Amniotic stem cell (primary cell): Measurements from ENCODE around the gene COX10.
"Not testable (repeated sequence)": the region's sequence is repeated elsewhere in the genome, so short reads cannot be mapped to it uniquely, and the experiment has no call there.

Experiments used
- DNase-seq: peaks from one replicate; lab custom pipeline; 2025; lab: John Stamatoyannopoulos, UW

COX10 gene

DNA sequence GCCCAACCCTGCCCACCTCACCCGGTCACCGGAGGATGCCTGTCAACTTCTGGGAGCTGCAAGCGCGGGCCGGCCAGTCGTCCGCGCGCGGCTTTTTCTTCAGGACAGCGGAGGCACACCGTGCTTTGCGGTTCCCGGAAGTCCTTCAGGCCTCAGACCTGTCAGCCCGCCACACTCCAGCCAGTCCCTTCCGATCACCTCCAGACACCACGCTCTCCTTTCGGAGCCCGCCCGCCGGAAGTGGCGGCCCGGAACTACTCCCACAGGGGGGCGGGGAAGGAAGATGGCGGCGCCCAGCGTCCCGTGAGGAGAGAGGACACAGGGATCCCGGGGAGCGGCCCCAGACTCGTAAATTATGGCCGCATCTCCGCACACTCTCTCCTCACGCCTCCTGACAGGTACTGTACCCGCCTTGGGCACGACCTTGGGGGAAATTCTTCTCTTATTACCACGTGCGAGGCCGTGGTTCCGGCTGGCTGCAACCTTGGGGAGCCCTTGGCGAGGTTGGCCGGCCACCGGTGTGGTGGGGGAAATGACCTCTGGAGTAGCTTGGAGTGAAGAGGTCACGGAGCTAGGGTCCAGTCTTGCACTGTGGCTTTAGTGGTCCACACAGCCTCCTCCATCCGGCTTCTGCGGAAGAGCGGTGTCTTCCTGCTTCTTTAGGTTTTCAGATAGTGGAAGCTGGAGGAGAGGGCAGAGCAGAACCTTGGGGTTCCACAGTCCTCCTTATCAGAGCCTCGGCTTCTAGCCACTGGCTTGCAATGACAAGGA is at the start of gene COX10:
Gene COX10, plus strand, starts transcription at position 254 of the 771 bp plus-strand sequence. Its CDS starts 102 bp downstream, at position 356.
- peak; percentile 64 for DNase-seq

GRCh38 chr17:14021651-14022294 is 47.5 kb upstream of the COX10 start:
- not testable (repeated sequence) for DNase-seq

DNA sequence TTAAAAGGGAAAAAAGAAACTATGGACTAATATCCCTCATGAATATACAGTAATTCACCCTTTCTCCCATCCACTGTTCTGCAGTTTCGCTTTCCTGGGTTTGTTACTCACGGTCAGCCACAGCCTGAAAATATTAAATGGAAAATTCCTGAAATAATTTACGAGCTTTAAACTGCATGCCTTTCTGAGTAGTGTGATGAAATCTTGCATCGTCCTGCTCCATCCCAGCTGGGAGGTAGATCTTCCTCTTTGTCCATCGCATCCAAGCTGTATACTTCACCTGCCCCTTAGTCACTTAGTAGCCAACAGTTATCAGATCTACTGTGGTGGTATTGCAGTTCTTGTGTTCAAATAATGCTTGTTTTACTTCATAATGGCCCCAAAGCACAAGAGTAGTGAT is 39.5 kb upstream of the COX10 start:
- DNase-seq, result not testable (repeated sequence)

DNA sequence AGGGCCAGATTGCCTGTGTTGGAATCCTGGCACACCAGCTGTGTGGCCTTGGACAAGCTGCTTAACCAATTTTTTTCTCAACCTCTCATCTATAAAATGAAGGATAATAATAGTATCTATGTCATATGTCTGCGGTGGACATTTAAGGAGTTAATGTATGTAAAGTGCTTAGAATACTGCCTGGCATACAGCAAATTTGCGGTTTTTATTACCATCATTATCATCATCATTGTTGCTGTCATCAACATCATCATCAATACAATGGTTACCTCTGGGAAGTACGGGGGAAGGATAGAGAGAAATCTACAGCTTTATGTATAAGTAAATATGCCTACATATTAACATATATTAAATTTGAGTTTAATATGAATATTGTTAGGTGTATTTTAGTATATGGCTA is 37.1 kb upstream of the COX10 start:
- DNase-seq, result no peak

DNA sequence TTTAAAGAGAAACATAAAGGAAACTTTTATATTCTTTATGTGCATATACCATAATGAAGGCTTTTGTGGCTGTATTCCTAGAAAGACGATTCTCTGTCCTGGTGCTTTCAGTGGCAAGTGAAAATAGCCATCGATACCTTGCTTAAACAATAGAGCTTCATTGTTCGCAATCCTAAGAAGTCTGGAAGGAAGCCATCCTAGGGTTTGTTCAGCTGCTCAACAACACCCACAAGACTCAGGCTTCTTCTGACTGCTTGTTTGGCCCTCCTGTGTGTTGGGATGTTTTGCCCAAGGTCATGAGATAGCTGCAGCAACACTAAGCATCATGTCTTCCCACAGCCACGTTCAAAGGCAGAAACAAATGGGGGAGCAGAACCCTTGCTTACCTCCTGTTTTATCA is 36.1 kb upstream of the COX10 start:
- no peak for DNase-seq

GRCh38 chr17:14037453-14037852 is 31.9 kb upstream of the COX10 start:
- DNase-seq, result no peak

DNA sequence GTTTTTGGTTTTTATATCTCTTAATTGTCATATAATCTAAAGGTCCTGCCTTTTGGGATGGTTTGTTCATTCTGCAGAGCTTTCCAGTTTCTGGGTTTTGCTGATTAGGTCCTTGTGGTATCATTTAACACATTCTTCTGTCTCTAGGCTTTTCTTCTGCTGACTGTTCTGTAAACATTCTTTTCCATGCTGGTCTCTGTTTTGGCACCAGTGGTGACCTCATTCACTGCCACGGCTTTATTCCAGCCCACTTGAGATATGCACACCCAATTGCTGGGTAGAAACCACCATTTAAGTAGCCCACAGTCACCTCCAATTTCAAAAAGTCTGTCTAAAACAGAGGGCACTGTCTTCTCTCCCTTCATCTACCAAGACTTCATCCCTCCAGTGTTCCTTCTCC is 31.1 kb upstream of the COX10 start:
- peak; percentile 5 for DNase-seq

GRCh38 chr17:14042411-14042810 is 26.9 kb upstream of the COX10 start:
- DNase-seq, result no peak

- no peak for DNase-seq
Measured at GRCh38 chr17:14044702-14045101, 24.6 kb upstream of the COX10 start.

GRCh38 chr17:14046978-14047377 is 22.3 kb upstream of the COX10 start:
- no peak for DNase-seq

- DNase-seq, result no peak
Measured at GRCh38 chr17:14047591-14047990, 21.7 kb upstream of the COX10 start.

DNA sequence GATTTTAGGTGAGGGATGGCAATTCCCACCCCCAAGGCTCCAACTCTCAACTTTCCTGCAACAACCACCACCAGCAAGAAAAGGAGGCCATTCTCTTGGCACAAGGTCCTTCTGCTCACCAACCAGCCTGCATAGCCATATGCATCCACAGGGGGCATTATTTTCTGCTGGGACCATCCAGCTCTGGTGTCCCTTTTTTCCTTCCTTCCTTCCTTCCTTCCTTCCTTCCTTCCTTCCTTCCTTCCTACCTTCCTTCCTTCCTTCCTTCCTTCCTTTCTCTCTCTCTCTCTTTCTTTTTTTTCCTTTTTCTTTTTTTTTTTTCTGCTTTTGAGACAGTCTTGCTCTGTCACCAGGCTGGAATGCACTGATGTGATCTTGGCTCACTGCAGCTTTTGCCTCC is 21.1 kb upstream of the COX10 start:
- DNase-seq, result no peak

GRCh38 chr17:14050616-14051015 is 18.7 kb upstream of the COX10 start:
- DNase-seq, result no peak

- no peak for DNase-seq
Measured at GRCh38 chr17:14051692-14052091, 17.6 kb upstream of the COX10 start.

GRCh38 chr17:14052886-14053615 is 16.3 kb upstream of the COX10 start:
- no peak for DNase-seq

DNA sequence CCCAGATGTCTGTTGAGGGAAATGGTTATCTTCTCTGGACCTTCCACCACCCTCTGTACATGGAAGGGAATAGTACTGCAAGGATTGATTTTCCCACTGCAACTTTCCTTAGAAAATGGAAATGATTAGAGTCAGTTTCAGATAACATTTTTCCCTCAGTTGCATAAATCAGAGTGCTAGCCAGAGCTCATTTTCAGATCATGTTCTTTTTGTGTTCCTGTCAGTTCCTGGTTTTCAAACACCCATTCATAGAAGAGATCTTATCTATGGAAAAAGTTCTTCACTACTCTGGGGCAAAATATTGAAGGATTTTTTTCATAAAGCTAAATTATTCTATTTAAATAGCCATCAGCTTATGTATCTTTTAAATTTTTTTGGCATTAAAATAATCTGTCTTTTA is 11.7 kb upstream of the COX10 start:
- no peak for DNase-seq

GRCh38 chr17:14058051-14058450 is 11.3 kb upstream of the COX10 start:
- no peak for DNase-seq

DNA sequence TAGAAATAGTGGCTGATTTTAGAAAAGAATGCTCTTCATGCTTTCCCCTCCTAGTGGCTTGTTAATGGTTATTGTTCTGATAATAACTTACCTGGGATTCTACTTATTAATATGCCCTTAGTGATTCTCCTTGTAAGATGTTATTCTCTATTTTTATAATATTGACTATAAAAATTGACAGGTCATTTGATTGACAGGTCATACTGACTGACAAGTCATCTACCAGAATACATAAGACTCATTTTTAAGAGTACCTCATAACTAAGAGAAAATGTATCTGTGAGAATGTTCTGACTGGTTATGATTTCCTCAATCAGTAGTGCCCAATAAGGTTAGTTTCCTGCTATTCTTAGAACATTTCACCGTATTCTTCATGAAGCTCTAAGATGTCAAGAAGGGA is 8.6 kb upstream of the COX10 start:
- no peak for DNase-seq

DNA sequence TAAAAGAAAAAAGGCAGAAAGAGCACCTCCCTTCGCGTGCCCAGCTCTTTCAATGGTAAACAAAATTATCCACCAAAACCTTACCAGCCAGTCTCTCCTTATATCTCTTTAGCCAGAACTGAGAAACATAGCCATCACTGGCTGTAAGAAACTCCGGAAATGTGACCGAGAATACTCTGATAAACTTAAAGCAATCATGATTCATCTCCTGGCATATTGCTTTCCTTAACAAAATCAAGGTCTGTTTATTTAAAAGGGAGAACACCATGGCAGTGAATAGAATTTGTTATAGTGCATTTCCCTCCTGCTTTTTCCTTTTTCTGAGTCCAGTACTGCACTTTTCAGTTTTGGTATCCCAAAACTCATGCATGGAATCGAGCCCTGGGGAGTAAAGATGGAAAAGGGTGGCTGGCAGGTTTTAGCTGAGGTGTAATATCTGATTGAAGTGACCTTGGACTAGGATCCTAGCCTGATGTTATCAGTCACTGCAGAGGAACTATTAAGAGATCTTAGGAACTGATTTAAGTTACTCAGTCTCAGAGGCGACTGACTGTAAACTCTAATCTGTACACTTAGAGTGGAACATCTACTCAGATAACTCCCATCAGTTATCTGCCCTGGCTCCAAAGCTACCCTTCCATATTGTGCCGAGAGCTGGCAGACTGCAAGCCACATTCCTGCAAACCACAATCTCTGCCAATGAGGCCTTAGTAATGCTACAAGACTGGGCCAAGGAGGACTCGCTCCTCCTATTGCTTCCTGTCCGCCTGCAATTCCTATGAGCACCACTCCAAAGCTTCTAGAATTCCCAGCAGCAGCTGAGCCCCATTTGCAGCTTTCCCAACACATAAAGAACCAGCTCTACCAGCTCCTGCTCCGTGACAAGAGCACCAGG is 7.4 kb upstream of the COX10 start:
- peak; percentile 45 for DNase-seq

DNA sequence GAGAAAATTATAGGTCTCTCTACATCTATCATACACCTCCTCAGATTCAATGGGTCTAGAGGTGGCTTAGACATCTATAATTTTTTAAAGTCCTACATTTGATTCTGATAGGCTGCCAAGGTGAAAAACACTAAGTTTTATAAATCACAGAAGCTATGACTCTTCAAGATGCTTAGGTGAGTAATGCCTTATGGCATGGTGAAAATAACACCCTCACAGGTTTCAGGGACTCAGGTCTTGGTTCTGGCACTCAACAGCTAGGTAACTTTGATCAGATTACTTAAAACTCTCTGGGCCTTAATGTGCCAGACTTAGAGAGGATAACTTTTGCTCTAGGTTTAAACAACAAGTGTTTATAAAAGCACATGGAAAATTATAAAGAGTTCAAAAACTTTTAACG is 2.0 kb upstream of the COX10 start:
- no peak for DNase-seq

GRCh38 chr17:14068542-14069250 is 608 bp upstream of the COX10 start:
- DNase-seq, result no peak
